Natural killer cell (primary cell): ENCODE data around the gene LYZL2. TPM values are rescaled to one million over a fixed set of nuclear protein-coding genes. Genes with fewer than 3 reads are reported as not detected.

Experiments used
- ATAC-seq, 3 donors: fragments of 150-1000 bp in 2 of 3; fragments of 200-7000 bp in 1 of 3; cut with Tn5 transposase; 1 replicate in 1 of 3; 2 replicates in 2 of 3; pipeline ENCODE4 v1.10.0; 2021; ENCODE audit warnings: mild to moderate bottlenecking in 2 of 3, moderate library complexity in 2 of 3
- DNase-seq, 2 donors: peaks; one replicate each; pipeline versions ENCODE4 v3.0.0 to v3.0.0-alpha.2; 2013 to 2021; ENCODE audit warnings: mixed read lengths in 1 of 2
- H3K27ac ChIP-seq: one replicate; pipeline ENCODE4 v1.5.1; 2013; ENCODE audit warnings: mild to moderate bottlenecking, low read length
- H3K27me3 ChIP-seq: one replicate; pipeline ENCODE4 v1.6.1; 2013; ENCODE audit warnings: low read length; ENCODE audit not compliant: control insufficient read depth, insufficient read depth
- H3K36me3 ChIP-seq: one replicate; pipeline ENCODE4 v1.6.1; 2013; ENCODE audit warnings: low read length; ENCODE audit not compliant: control insufficient read depth, insufficient read depth
- H3K4me1 ChIP-seq: one replicate; pipeline ENCODE4 v1.6.1; 2013; ENCODE audit warnings: low read length; ENCODE audit not compliant: control insufficient read depth, insufficient read depth
- H3K4me3 ChIP-seq: one replicate; pipeline ENCODE4 v1.5.1; 2013; ENCODE audit warnings: low read length
- H3K9me3 ChIP-seq: one replicate; pipeline ENCODE4 v1.6.1; 2013; ENCODE audit warnings: low read length; ENCODE audit not compliant: control insufficient read depth, insufficient read depth
- H3K27ac Mint-ChIP-seq, 2 donors: one replicate each; pipeline ENCODE4 v1.8.0; 2022; ENCODE audit warnings: mild to moderate bottlenecking in 2 of 2, mixed read lengths in 2 of 2, moderate library complexity in 1 of 2
- H3K27me3 Mint-ChIP-seq, 2 donors: one replicate each; pipeline ENCODE4 v1.8.0; 2022; ENCODE audit warnings: low read depth in 2 of 2, mixed read lengths in 2 of 2
- H3K36me3 Mint-ChIP-seq: one replicate; pipeline ENCODE4 v1.8.0; 2022; ENCODE audit warnings: mixed read lengths
- H3K4me1 Mint-ChIP-seq, 2 donors: one replicate each; pipeline ENCODE4 v1.8.0; 2022; ENCODE audit warnings: mixed read lengths in 2 of 2
- H3K4me3 Mint-ChIP-seq: one replicate; pipeline ENCODE4 v1.8.0; 2022; ENCODE audit warnings: mild to moderate bottlenecking, moderate library complexity, mixed read lengths
- H3K9me3 Mint-ChIP-seq, 2 donors: one replicate each; pipeline ENCODE4 v1.8.0; 2022; ENCODE audit warnings: mixed read lengths in 2 of 2
- CTCF ChIP-seq: fragments of 200-600 bp; IDR thresholded peaks from one replicate; pipeline ENCODE4 v1.8.0; 2022; ENCODE audit warnings: antibody characterized with exemption
- WGBS: methylation state at CpG from one replicate; pipeline ENCODE4 v1.1.7; 2013; ENCODE audit warnings: missing lambda C conversion rate; ENCODE audit not compliant: insufficient coverage; 5-methylcytosine and 5-hydroxymethylcytosine counted together
- intact Hi-C: fragments of 100-400 bp; cut with micrococcal nuclease; formaldehyde crosslinking; loops from one replicate; pipeline ENCODE4 v1.14.2; 2022
- total RNA-seq, 4 donors: library from RNA; stranded (reverse); fragments of 120-200 nt in 1 of 4; gene quantifications; one replicate each; pipeline versions ENCODE4 v1.2.3 to v1.2.4, GENCODE V29; 2013 to 2022

Gene LYZL2
- total RNA-seq, 3 donors from 2014 or later (not counting 1 experiment from before 2014, with no cell fraction given), result not detected

GRCh38 chr10:30574432-30574796, 55.1 kb downstream of the LYZL2 start:
- Mint-ChIP-seq H3K36me3 (no peaks in the 10 kb centered on the region), H3K4me3 (no peak overlapping the region), H3K4me1 (no peaks in the 10 kb centered on the region), H3K27me3 (no peaks in the 10 kb centered on the region), H3K9me3 (no peaks in the 10 kb centered on the region), H3K27ac (no peak overlapping the region)
- Histone ChIP-seq H3K27ac (no peak overlapping the region), H3K9me3 (no peaks in the 10 kb centered on the region), H3K27me3 (no peaks in the 10 kb centered on the region), H3K4me3 (no peak overlapping the region), H3K4me1 (no peaks in the 10 kb centered on the region), H3K36me3 (no peaks in the 10 kb centered on the region)
- TF ChIP-seq CTCF, result no peak
- no peak for DNase-seq
- intact Hi-C loops, result no loop called here
- ATAC-seq, result no peak
- 92% methylated on average over 4 of the region's 4 CpGs for WGBS

- no peaks in the 10 kb centered on the region for H3K36me3 Mint-ChIP-seq
- 81% methylated on average over 6 of the region's 7 CpGs for WGBS
- H3K27me3 Mint-ChIP-seq, result no peaks in the 10 kb centered on the region
Measured at GRCh38 chr10:30573721-30574431, 55.7 kb downstream of the LYZL2 start.

GRCh38 chr10:30565449-30565848, 64.1 kb downstream of the LYZL2 start:
- H3K9me3 ChIP-seq, result no peaks in the 10 kb centered on the region
- no peaks in the 10 kb centered on the region for H3K4me1 ChIP-seq
- no peak for DNase-seq
- WGBS, result 44% methylated on average over 2 of the region's 2 CpGs
- Mint-ChIP-seq H3K36me3 (no peaks in the 10 kb centered on the region), H3K27me3 (no peaks in the 10 kb centered on the region), H3K4me3 (no peak overlapping the region), H3K4me1 (no peaks in the 10 kb centered on the region), H3K9me3 (no peaks in the 10 kb centered on the region), H3K27ac (no peak overlapping the region)
- intact Hi-C loops, result no loop called here
- no peaks in the 10 kb centered on the region for H3K36me3 ChIP-seq
- ATAC-seq, result no peak
- no peak overlapping the region for H3K4me3 ChIP-seq
- H3K27me3 ChIP-seq, result no peaks in the 10 kb centered on the region
- H3K27ac ChIP-seq, result no peak overlapping the region
- no peak for TF ChIP-seq CTCF

More at GRCh38 chr10:30573721-30574431, 55.7 kb downstream of the LYZL2 start:
- ATAC-seq (no peak), DNase-seq (no peak)
- no peak for TF ChIP-seq CTCF
- Mint-ChIP-seq H3K27ac (no peak overlapping the region), H3K4me1 (no peaks in the 10 kb centered on the region), H3K4me3 (no peak overlapping the region), H3K9me3 (no peaks in the 10 kb centered on the region)
- Histone ChIP-seq H3K4me3 (no peak overlapping the region), H3K27ac (no peak overlapping the region), H3K9me3 (no peaks in the 10 kb centered on the region), H3K36me3 (no peaks in the 10 kb centered on the region), H3K4me1 (no peaks in the 10 kb centered on the region), H3K27me3 (no peaks in the 10 kb centered on the region)
- intact Hi-C loops, result no loop called here

GRCh38 chr10:30562787-30563186, 66.8 kb downstream of the LYZL2 start:
- Mint-ChIP-seq H3K9me3 (no peaks in the 10 kb centered on the region), H3K36me3 (no peaks in the 10 kb centered on the region), H3K27me3 (no peaks in the 10 kb centered on the region), H3K4me3 (no peak overlapping the region), H3K4me1 (no peaks in the 10 kb centered on the region), H3K27ac (no peak overlapping the region)
- Histone ChIP-seq H3K36me3 (no peaks in the 10 kb centered on the region), H3K27ac (no peak overlapping the region), H3K9me3 (no peaks in the 10 kb centered on the region), H3K27me3 (no peaks in the 10 kb centered on the region), H3K4me3 (no peak overlapping the region), H3K4me1 (no peaks in the 10 kb centered on the region)
- ATAC-seq, result no peak
- no peak for TF ChIP-seq CTCF
- DNase-seq, result no peak
- intact Hi-C loops, result no loop called here
- WGBS, result 91% methylated on average over 4 of the region's 5 CpGs
